Stomach (tissue), 9 donors: ENCODE results near the gene BRAP. TPM values are rescaled to one million over a fixed set of nuclear protein-coding genes. Genes with fewer than 3 reads are reported as not detected.
"Not testable (repeated sequence)": the region's sequence is repeated elsewhere in the genome, so short reads cannot be mapped to it uniquely, and the experiment has no call there.

ENCODE experiments used
- DNase-seq, 2 donors: peaks; one replicate each; pipeline versions ENCODE4 v3.0.0 to v3.0.0-alpha.2; 2013 to 2019
- H3K27ac ChIP-seq, 5 donors: fragments of 200-600 bp in 4 of 5; sonication (generic) in 4 of 5; one replicate each; pipeline ENCODE4 v1.5.1; 2013 to 2019; ENCODE audit warnings: mild to moderate bottlenecking in 1 of 5, moderate library complexity in 1 of 5
- H3K27me3 ChIP-seq, 3 donors: fragments of 200-600 bp; sonication (generic); one replicate each; pipeline ENCODE4 v1.5.1; 2017 to 2019; ENCODE audit warnings: mixed run types in 1 of 3
- H3K36me3 ChIP-seq, 4 donors: fragments of 200-600 bp; sonication (generic); 1 replicate in 3 of 4; 2 replicates in 1 of 4; pipeline ENCODE4 v1.5.1; 2016 to 2019
- H3K4me1 ChIP-seq, 4 donors: fragments of 200-600 bp; sonication (generic); one replicate each; pipeline ENCODE4 v1.5.1; 2016 to 2019
- H3K4me3 ChIP-seq, 4 donors: fragments of 200-600 bp; sonication (generic) in 3 of 4; one replicate each; pipeline ENCODE4 v1.5.1; 2016 to 2019; ENCODE audit warnings: mild to moderate bottlenecking in 1 of 4
- H3K9me3 ChIP-seq, 4 donors: fragments of 200-600 bp; sonication (generic); one replicate each; pipeline ENCODE4 v1.5.1; 2016 to 2019
- CTCF ChIP-seq, 7 experiments: fragments of 450-650 bp in 4 of 7; fragments of 200-600 bp in 3 of 7; sonication (generic) in 3 of 7; IDR thresholded peaks; one replicate each; pipeline ENCODE4 v1.5.1; 2016 to 2019; ENCODE audit warnings: antibody characterized with exemption in 7 of 7, control low read depth in 2 of 7, mild to moderate bottlenecking in 1 of 7
- EP300 ChIP-seq: sonication (generic); formaldehyde crosslinking; IDR thresholded peaks from one replicate; pipeline ENCODE4 v1.6.1; 2017; ENCODE audit warnings: antibody characterized with exemption
- POLR2A ChIP-seq, 4 donors: fragments of 450-650 bp; IDR thresholded peaks; one replicate each; pipeline ENCODE4 v1.6.1; 2016; ENCODE audit warnings: antibody characterized with exemption in 4 of 4, control low read depth in 2 of 4, mild to moderate bottlenecking in 1 of 4, moderate library complexity in 1 of 4
- POLR2AphosphoS5 ChIP-seq, 3 donors: sonication (generic); formaldehyde crosslinking; IDR thresholded peaks; one replicate each; pipeline ENCODE4 v1.6.1; 2016; ENCODE audit warnings: antibody characterized with exemption in 3 of 3
- WGBS, 5 donors: extraction: QIAGEN DNeasy Blood & Tissue Kit in 3 of 5; methylation state at CpG; one replicate each; pipeline versions ENCODE4 v1.1.5 to v1.1.7; 2013 to 2018; 5-methylcytosine and 5-hydroxymethylcytosine counted together
- intact Hi-C: fragments of 100-400 bp; cut with DNase I; formaldehyde crosslinking; loops from one replicate; pipeline ENCODE4 v1.15.1; 2023; ENCODE audit warnings: low total_unique reads
- polyA plus RNA-seq, 3 donors: library from polyadenylated mRNA; stranded (reverse); fragments of 200-250 nt; gene quantifications; one replicate each; pipeline ENCODE4 v1.2.3, GENCODE V29; 2013
- total RNA-seq, 5 donors: library from RNA; depleted of rRNA; stranded (reverse); fragments of >200 nt; gene quantifications; one replicate each; pipeline versions ENCODE4 v1.1.0 to v1.2.3, GENCODE V29; 2014 to 2016
- donor health status: healthy with polysubstance abuse.
- donor health status: Bipolar disorder and iron deficiency.
- donor health status: healthy.

The BRAP gene
- total and polyA plus RNA-seq, 8 donors, result 5.6 to 43.2 (median 16.6) TPM

- no peaks in the 10 kb centered on the region for H3K27me3 ChIP-seq
- intact Hi-C loops, result no loop called here
- H3K4me3 ChIP-seq, result no peak overlapping the region
- H3K4me1 ChIP-seq, result no peaks in the 10 kb centered on the region
- TF ChIP-seq CTCF (IDR thresholded peaks at IDR 0.05) (no peak), EP300 (no peak), POLR2A (IDR thresholded peaks at IDR 0.05) (no peak), POLR2AphosphoS5 (IDR thresholded peaks at IDR 0.05) (no peak)
- no peak for DNase-seq
- H3K9me3 ChIP-seq, result no peaks in the 10 kb centered on the region
- H3K36me3 ChIP-seq, result no peaks in the 10 kb centered on the region
- H3K27ac ChIP-seq, result no peak overlapping the region
- 74 to 85% (median 80%) methylated on average over 3 of the region's 3 CpGs for WGBS, 5 donors
Measured at GRCh38 chr12:111606767-111607230, 79.0 kb downstream of the BRAP start.

- H3K4me1 ChIP-seq, result no peaks in the 10 kb centered on the region
- no peak overlapping the region for H3K4me3 ChIP-seq
- no peaks in the 10 kb centered on the region for H3K9me3 ChIP-seq
- WGBS, 5 donors, result 81 to 86% (median 85%) methylated on average over 7 of the region's 7 CpGs
- no peak for DNase-seq
- no peaks in the 10 kb centered on the region for H3K27me3 ChIP-seq
- intact Hi-C loops, result no loop called here
- TF ChIP-seq CTCF (IDR thresholded peaks at IDR 0.05) (no peak), EP300 (no peak), POLR2AphosphoS5 (IDR thresholded peaks at IDR 0.05) (no peak), POLR2A (IDR thresholded peaks at IDR 0.05) (no peak)
- H3K36me3 ChIP-seq, result no peaks in the 10 kb centered on the region
- no peak overlapping the region for H3K27ac ChIP-seq
Measured at GRCh38 chr12:111605911-111606766, 79.6 kb downstream of the BRAP start.

- WGBS, 5 donors, result 95 to 98% (median 96%) methylated on average over 11 of the region's 11 CpGs
- intact Hi-C loops, H3K9me3 ChIP-seq: not testable (repeated sequence)
Measured at GRCh38 chr12:111602857-111603256, 82.9 kb downstream of the BRAP start.

GRCh38 chr12:111602348-111602747 is 83.4 kb downstream of the BRAP start:
- H3K9me3 ChIP-seq, result no peaks in the 10 kb centered on the region
- DNase-seq, result no peak
- intact Hi-C loops, result no loop called here
- no peaks in the 10 kb centered on the region for H3K36me3 ChIP-seq
- no peak overlapping the region for H3K27ac ChIP-seq
- peaks cover 0 to 13% (median 12%) of the 10 kb centered on the region in 4 donors for H3K4me1 ChIP-seq
- 93 to 100% (median 100%) methylated on average over 2 of the region's 2 CpGs for WGBS, 5 donors
- no peaks in the 10 kb centered on the region for H3K27me3 ChIP-seq
- H3K4me3 ChIP-seq, result no peak overlapping the region
- TF ChIP-seq EP300 (no peak), POLR2A (IDR thresholded peaks at IDR 0.05) (no peak), POLR2AphosphoS5 (IDR thresholded peaks at IDR 0.05) (no peak), CTCF (IDR thresholded peaks at IDR 0.05) (no peak)

More at GRCh38 chr12:111602857-111603256, 82.9 kb downstream of the BRAP start:
- H3K4me3 ChIP-seq, DNase-seq, H3K27ac ChIP-seq, H3K36me3 ChIP-seq, H3K27me3 ChIP-seq: not testable (repeated sequence)
- H3K4me1 ChIP-seq, result peaks cover 0 to 12% (median 10%) of the 10 kb centered on the region in 4 donors

GRCh38 chr12:111600986-111601385 is 84.8 kb downstream of the BRAP start:
- H3K4me3 ChIP-seq, H3K36me3 ChIP-seq, DNase-seq, intact Hi-C loops, H3K27me3 ChIP-seq, H3K9me3 ChIP-seq, H3K27ac ChIP-seq: not testable (repeated sequence)
- WGBS, 5 donors, result 92 to 95% (median 93%) methylated on average over 12 of the region's 12 CpGs
- peaks cover 12 to 27% (median 22%) of the 10 kb centered on the region in 4 donors for H3K4me1 ChIP-seq
